ENCODE data around the gene CUX1. TPM values are rescaled to one million over a fixed set of nuclear protein-coding genes. Genes with fewer than 3 reads are reported as not detected.

The CUX1 gene
- total and polyA plus RNA-seq, 2 of the 13 experiments (the other 11 are each of a cell fraction or from before 2014, with no cell fraction given), result 13.7 to 14.9 TPM

DNA sequence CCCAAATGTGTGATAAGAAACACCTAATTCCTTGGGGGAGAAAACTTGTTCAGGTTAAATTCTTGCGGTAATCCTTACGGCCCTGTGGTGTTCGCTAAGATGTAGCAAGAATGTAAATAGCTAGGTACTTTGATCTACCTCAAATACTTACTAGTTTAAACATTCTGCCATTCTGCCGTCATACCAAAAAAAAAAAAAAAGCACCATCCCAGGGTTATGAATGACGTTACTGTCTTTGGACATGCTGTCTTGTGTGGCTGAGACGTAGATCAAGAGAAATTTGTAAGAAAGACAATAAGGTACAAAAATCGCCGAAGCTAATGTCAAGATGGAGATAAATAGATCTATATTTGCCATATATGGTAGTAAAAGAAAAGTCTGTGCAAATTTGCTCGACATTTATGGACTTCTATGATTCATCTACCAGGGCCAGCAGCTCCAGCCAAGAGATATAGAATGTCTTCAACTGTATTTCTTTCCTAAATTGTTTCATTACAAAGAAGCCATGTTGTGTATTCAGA lies 195.6 kb downstream of the CUX1 start (continued):
- TF ChIP-seq MIXL1 (CRISPR knock-in tag; IDR thresholded peaks at IDR 0.05) (no peak), PHF21A (CRISPR knock-in tag; IDR thresholded peaks at IDR 0.05) (0 out of 2 replicates have a peak, but pooled peaks have one; percentile 42), ISL2 (CRISPR knock-in tag; IDR thresholded peaks at IDR 0.05) (peak; percentile 62; the same call in 1 of the 2 replicates), ZBTB21 (CRISPR knock-in tag; IDR thresholded peaks at IDR 0.05) (peak; percentile 89), SRF (IDR thresholded peaks at IDR 0.05; ENCODE audit: low read depth, low read length) (peak; percentile 89), FOXA3 (CRISPR knock-in tag; IDR thresholded peaks at IDR 0.05) (peak; percentile 88), SAP130 (CRISPR knock-in tag; IDR thresholded peaks at IDR 0.05; ENCODE audit: low read depth) (peak; percentile 18; the same call in 1 of the 2 replicates), HMG20B (CRISPR knock-in tag; conservative IDR thresholded peaks at IDR 0.05) (no peak), TCF7L2 (IDR thresholded peaks at IDR 0.05; ENCODE audit: low read depth, low read length) (peak; percentile 10; the same call in 1 of the 2 replicates), ZFP62 (CRISPR knock-in tag; IDR thresholded peaks at IDR 0.05) (no peak), ZSCAN20 (CRISPR knock-in tag; IDR thresholded peaks at IDR 0.05; ENCODE audit: borderline replicate concordance) (no peak), FOXA1 (IDR thresholded peaks at IDR 0.05) (no peak), FOXA1 (CRISPR knock-in tag; IDR thresholded peaks at IDR 0.05) (peak; percentile 65), RBFOX2 (IDR thresholded peaks at IDR 0.05; ENCODE audit: low read depth, low read length) (no peak), CEBPB (IDR thresholded peaks at IDR 0.05; ENCODE audit: borderline replicate concordance, low read depth, low read length) (peak; percentile 64; the same call in 1 of the 2 replicates), TCF7 (IDR thresholded peaks at IDR 0.05; ENCODE audit: low read depth) (peak; percentile 82), ELF4 (CRISPR knock-in tag; IDR thresholded peaks at IDR 0.05; ENCODE audit: borderline replicate concordance) (no peak)
- TF ChIP-seq, protein P1, sequence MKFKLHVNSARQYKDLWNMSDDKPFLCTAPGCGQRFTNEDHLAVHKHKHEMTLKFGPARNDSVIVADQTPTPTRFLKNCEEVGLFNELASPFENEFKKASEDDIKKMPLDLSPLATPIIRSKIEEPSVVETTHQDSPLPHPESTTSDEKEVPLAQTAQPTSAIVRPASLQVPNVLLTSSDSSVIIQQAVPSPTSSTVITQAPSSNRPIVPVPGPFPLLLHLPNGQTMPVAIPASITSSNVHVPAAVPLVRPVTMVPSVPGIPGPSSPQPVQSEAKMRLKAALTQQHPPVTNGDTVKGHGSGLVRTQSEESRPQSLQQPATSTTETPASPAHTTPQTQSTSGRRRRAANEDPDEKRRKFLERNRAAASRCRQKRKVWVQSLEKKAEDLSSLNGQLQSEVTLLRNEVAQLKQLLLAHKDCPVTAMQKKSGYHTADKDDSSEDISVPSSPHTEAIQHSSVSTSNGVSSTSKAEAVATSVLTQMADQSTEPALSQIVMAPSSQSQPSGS (CRISPR knock-in tag; IDR thresholded peaks at IDR 0.05), result peak; percentile 48; the same call in 1 of the 2 replicates
- TF ChIP-seq, protein P2, sequence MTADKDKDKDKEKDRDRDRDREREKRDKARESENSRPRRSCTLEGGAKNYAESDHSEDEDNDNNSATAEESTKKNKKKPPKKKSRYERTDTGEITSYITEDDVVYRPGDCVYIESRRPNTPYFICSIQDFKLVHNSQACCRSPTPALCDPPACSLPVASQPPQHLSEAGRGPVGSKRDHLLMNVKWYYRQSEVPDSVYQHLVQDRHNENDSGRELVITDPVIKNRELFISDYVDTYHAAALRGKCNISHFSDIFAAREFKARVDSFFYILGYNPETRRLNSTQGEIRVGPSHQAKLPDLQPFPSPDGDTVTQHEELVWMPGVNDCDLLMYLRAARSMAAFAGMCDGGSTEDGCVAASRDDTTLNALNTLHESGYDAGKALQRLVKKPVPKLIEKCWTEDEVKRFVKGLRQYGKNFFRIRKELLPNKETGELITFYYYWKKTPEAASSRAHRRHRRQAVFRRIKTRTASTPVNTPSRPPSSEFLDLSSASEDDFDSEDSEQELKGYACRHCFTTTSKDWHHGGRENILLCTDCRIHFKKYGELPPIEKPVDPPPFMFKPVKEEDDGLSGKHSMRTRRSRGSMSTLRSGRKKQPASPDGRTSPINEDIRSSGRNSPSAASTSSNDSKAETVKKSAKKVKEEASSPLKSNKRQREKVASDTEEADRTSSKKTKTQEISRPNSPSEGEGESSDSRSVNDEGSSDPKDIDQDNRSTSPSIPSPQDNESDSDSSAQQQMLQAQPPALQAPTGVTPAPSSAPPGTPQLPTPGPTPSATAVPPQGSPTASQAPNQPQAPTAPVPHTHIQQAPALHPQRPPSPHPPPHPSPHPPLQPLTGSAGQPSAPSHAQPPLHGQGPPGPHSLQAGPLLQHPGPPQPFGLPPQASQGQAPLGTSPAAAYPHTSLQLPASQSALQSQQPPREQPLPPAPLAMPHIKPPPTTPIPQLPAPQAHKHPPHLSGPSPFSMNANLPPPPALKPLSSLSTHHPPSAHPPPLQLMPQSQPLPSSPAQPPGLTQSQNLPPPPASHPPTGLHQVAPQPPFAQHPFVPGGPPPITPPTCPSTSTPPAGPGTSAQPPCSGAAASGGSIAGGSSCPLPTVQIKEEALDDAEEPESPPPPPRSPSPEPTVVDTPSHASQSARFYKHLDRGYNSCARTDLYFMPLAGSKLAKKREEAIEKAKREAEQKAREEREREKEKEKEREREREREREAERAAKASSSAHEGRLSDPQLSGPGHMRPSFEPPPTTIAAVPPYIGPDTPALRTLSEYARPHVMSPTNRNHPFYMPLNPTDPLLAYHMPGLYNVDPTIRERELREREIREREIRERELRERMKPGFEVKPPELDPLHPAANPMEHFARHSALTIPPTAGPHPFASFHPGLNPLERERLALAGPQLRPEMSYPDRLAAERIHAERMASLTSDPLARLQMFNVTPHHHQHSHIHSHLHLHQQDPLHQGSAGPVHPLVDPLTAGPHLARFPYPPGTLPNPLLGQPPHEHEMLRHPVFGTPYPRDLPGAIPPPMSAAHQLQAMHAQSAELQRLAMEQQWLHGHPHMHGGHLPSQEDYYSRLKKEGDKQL (CRISPR knock-in tag; IDR thresholded peaks at IDR 0.05; ENCODE audit: low read depth), result no peak
- TF ChIP-seq, protein P3, sequence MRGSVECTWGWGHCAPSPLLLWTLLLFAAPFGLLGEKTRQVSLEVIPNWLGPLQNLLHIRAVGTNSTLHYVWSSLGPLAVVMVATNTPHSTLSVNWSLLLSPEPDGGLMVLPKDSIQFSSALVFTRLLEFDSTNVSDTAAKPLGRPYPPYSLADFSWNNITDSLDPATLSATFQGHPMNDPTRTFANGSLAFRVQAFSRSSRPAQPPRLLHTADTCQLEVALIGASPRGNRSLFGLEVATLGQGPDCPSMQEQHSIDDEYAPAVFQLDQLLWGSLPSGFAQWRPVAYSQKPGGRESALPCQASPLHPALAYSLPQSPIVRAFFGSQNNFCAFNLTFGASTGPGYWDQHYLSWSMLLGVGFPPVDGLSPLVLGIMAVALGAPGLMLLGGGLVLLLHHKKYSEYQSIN (CRISPR knock-in tag; IDR thresholded peaks at IDR 0.05; ENCODE audit: borderline replicate concordance), result no peak
- TF ChIP-seq, protein P4, sequence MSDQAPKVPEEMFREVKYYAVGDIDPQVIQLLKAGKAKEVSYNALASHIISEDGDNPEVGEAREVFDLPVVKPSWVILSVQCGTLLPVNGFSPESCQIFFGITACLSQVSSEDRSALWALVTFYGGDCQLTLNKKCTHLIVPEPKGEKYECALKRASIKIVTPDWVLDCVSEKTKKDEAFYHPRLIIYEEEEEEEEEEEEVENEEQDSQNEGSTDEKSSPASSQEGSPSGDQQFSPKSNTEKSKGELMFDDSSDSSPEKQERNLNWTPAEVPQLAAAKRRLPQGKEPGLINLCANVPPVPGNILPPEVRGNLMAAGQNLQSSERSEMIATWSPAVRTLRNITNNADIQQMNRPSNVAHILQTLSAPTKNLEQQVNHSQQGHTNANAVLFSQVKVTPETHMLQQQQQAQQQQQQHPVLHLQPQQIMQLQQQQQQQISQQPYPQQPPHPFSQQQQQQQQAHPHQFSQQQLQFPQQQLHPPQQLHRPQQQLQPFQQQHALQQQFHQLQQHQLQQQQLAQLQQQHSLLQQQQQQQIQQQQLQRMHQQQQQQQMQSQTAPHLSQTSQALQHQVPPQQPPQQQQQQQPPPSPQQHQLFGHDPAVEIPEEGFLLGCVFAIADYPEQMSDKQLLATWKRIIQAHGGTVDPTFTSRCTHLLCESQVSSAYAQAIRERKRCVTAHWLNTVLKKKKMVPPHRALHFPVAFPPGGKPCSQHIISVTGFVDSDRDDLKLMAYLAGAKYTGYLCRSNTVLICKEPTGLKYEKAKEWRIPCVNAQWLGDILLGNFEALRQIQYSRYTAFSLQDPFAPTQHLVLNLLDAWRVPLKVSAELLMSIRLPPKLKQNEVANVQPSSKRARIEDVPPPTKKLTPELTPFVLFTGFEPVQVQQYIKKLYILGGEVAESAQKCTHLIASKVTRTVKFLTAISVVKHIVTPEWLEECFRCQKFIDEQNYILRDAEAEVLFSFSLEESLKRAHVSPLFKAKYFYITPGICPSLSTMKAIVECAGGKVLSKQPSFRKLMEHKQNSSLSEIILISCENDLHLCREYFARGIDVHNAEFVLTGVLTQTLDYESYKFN (CRISPR knock-in tag; conservative IDR thresholded peaks at IDR 0.05), result peak; percentile 51
